AG04449 (cell line): Measurements from ENCODE around the gene IDH3B.

Experiments
- CTCF ChIA-PET: fragments of 350-600 bp; formaldehyde crosslinking; extraction: SDS; loops from one replicate; lab custom pipeline; 2021; ENCODE audit warnings: antibody characterized with exemption; lab: Yijun Ruan, JAX
- POLR2A ChIA-PET: fragments of 400-600, 350-600 bp; formaldehyde crosslinking; extraction: SDS; loops from one replicate; lab custom pipeline; 2020; ENCODE audit warnings: antibody characterized with exemption, inconsistent platforms; lab: Yijun Ruan, JAX
- DNase-seq: peaks from one replicate; pipeline ENCODE4 v3.0.0-alpha.2; 2010; ENCODE audit warnings: low read depth, low spot score
- H3K4me3 ChIP-seq: 2 replicates; pipeline ENCODE4 v1.5.1; 2011; ENCODE audit warnings: low read depth, mild to moderate bottlenecking, control low read depth, low read length
- CTCF ChIP-seq: IDR thresholded peaks from one replicate; pipeline ENCODE4 v1.5.1; 2011; ENCODE audit warnings: mild to moderate bottlenecking, moderate library complexity, low read length, control low read depth, inconsistent platforms; ENCODE audit not compliant: insufficient read depth; ENCODE audit errors: missing control alignments

The IDH3B gene

GRCh38 chr20:2637246-2637645 is 26.8 kb downstream of the IDH3B start:
- ChIA-PET POLR2A (interaction anchor here (0.9 to 1.6 kb wide), 3 partner anchors 14 to 167 kb away, joined by 3 to 6 read pairs (median 3); partner anchors contain the start of gene NOP56), CTCF (interaction anchor here (1.1 to 2.8 kb wide), 2 partner anchors 10 to 13 kb away, joined by 3 to 14 read pairs; no protein-coding TSS in a partner anchor)
- no peak for TF ChIP-seq CTCF
- H3K4me3 ChIP-seq: no peak overlapping the region
- no peak for DNase-seq

- ChIA-PET CTCF (interaction anchor here (1.5 kb wide), 1 partner anchor 14 kb away, joined by 5 read pairs; no protein-coding TSS in a partner anchor), POLR2A (no interaction called here)
- DNase-seq: no peak
- H3K4me3 ChIP-seq: no peak overlapping the region
- no peak for TF ChIP-seq CTCF
Measured at GRCh38 chr20:2633381-2633780, 30.6 kb downstream of the IDH3B start.

- no peak for DNase-seq
- ChIA-PET CTCF (interaction anchor here (1.2 to 1.9 kb wide), 3 partner anchors 13 to 424 kb away, joined by 3 to 4 read pairs (median 4); no protein-coding TSS in a partner anchor), POLR2A (no interaction called here)
- no peak overlapping the region for H3K4me3 ChIP-seq
- no peak for TF ChIP-seq CTCF
Measured at GRCh38 chr20:2631228-2631627, 32.8 kb downstream of the IDH3B start.

- DNase-seq: peak; percentile 14
- CTCF ChIA-PET: interaction anchor here (0.5 kb wide), 1 partner anchor 96 kb away, joined by 4 read pairs; no protein-coding TSS in a partner anchor
- TF ChIP-seq CTCF: no peak
Measured at GRCh38 chr20:2626853-2627541, 37.0 kb downstream of the IDH3B start.

GRCh38 chr20:2625062-2625461 is 39.0 kb downstream of the IDH3B start:
- ChIA-PET POLR2A (no interaction called here), CTCF (interaction anchor here (1.7 to 2.0 kb wide), 2 partner anchors 11 to 22 kb away, joined by 5 to 7 read pairs; no protein-coding TSS in a partner anchor)
- no peak overlapping the region for H3K4me3 ChIP-seq
- no peak for DNase-seq
- TF ChIP-seq CTCF: no peak

More at GRCh38 chr20:2626853-2627541, 37.0 kb downstream of the IDH3B start:
- no peak overlapping the region for H3K4me3 ChIP-seq
- POLR2A ChIA-PET: no interaction called here

GRCh38 chr20:2624190-2624589 is 39.8 kb downstream of the IDH3B start:
- DNase-seq: no peak

More at GRCh38 chr20:2624190-2624589, 39.8 kb downstream of the IDH3B start:
- CTCF ChIA-PET: interaction anchor here (1.7 to 2.0 kb wide), 2 partner anchors 10 to 23 kb away, joined by 5 to 7 read pairs; no protein-coding TSS in a partner anchor
- POLR2A ChIA-PET: no interaction called here
- no peak for TF ChIP-seq CTCF
- no peak overlapping the region for H3K4me3 ChIP-seq
